ENCODE measurements around the gene GAR1. TPM values are rescaled to one million over a fixed set of nuclear protein-coding genes. Genes with fewer than 3 reads are reported as not detected.

The GAR1 gene
- total RNA-seq, 3 donors from 2014 or later, result 6.1 to 7.9 (median 7.9) TPM

GRCh38 chr4:109798866-109799265, 16.7 kb upstream of the GAR1 start:
- TF ChIP-seq, protein P1, sequence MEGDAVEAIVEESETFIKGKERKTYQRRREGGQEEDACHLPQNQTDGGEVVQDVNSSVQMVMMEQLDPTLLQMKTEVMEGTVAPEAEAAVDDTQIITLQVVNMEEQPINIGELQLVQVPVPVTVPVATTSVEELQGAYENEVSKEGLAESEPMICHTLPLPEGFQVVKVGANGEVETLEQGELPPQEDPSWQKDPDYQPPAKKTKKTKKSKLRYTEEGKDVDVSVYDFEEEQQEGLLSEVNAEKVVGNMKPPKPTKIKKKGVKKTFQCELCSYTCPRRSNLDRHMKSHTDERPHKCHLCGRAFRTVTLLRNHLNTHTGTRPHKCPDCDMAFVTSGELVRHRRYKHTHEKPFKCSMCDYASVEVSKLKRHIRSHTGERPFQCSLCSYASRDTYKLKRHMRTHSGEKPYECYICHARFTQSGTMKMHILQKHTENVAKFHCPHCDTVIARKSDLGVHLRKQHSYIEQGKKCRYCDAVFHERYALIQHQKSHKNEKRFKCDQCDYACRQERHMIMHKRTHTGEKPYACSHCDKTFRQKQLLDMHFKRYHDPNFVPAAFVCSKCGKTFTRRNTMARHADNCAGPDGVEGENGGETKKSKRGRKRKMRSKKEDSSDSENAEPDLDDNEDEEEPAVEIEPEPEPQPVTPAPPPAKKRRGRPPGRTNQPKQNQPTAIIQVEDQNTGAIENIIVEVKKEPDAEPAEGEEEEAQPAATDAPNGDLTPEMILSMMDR (IDR thresholded peaks at IDR 0.05), result no peak
- no peak for TF ChIP-seq POLR2AphosphoS5 (IDR thresholded peaks at IDR 0.05)
- no peak for TF ChIP-seq POLR2A (IDR thresholded peaks at IDR 0.05)
- intact Hi-C loops (cut with DNase I; ENCODE audit: low total_unique reads), result no loop called here

GRCh38 chr4:109801099-109801789, 14.3 kb upstream of the GAR1 start:
- no peaks in the 10 kb centered on the region for H3K27me3 ChIP-seq
- no peaks in the 10 kb centered on the region for H3K36me3 ChIP-seq
- TF ChIP-seq POLR2AphosphoS5 (IDR thresholded peaks at IDR 0.05) (no peak), POLR2A (IDR thresholded peaks at IDR 0.05) (no peak)
- TF ChIP-seq, protein P1 (IDR thresholded peaks at IDR 0.05), result no peak
- DNase-seq (ENCODE audit: low spot score in 2 of 2), result no peak
- H3K9me3 ChIP-seq, result peaks cover 0 to 10% of the 10 kb centered on the region in 2 donors
- peak overlapping the region; percentile 17 to 51 (median 36) for H3K4me3 ChIP-seq
- intact Hi-C loops (cut with DNase I; ENCODE audit: low total_unique reads), result no loop called here
- no peaks in the 10 kb centered on the region for H3K4me1 ChIP-seq
- peak overlapping the region; percentile 56 to 65 for H3K27ac ChIP-seq

More at GRCh38 chr4:109798866-109799265, 16.7 kb upstream of the GAR1 start:
- Histone ChIP-seq H3K9me3 (peaks cover 0 to 24% of the 10 kb centered on the region in 2 donors), H3K27ac (no peak overlapping the region), H3K4me3 (no peak overlapping the region), H3K4me1 (no peaks in the 10 kb centered on the region), H3K27me3 (no peaks in the 10 kb centered on the region), H3K36me3 (no peaks in the 10 kb centered on the region)
- DNase-seq (ENCODE audit: low spot score in 2 of 2), result no peak

DNA sequence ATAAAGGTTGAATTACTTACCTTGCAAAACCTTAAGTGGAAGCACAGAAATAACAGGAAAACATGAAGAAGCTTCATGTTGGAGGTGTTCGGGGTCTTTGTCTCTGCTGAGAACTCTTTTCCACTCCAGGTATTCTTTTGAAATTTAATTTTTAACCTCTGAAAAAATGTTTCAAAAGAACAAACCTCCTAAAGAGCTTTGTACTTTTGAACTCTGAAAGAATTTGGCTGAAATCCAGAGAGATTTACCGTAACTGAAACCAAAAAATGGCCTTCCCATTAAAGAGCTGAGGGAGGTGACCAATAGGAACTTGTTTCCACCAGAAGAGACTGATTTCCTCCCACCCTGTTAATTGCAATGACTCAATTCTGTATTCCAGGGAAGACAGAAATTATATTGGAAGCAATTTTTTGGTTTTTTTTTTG, 13.7 kb upstream of the GAR1 start, which contains the start of gene CFI:
CFI (minus strand) TSS at position 105 of the 425 bp plus-strand sequence; CDS start at position 77, 28 bp downstream.
- no peaks in the 10 kb centered on the region for H3K27me3 ChIP-seq
- intact Hi-C loops (cut with DNase I; ENCODE audit: low total_unique reads), result no loop called here
- peak within 1 kb of the TSS; percentile 56 to 65 for H3K27ac ChIP-seq

DNA sequence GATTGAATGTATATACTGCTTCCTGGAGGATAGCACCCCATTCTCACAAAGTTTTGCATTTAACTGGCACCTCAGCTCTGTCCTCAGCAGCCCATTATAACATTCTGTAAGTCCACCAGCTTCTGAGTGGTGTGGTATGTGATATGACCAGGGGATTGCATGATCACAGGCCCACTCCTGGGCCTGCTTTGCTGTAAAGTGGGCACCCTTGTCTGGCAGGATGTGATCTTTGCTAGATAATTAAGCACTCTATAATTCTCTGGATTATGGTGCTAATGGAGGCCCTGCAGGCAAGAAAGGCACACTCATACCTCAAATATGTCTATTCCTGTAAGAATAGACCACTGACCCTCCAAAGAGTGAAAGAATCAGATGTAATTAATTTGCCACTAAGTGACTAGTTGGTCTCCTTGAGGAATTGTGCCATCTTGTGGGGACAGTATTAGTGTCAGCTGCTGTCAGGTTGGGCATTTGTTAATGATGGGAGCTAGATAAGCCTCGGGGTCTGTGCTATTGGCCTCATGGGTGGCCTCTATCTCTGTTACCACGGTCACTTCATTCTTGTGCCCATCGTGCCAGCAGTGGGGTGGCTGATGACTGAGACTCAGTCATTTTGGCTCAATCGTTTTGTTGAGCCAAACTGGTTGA, 11.5 kb upstream of the GAR1 start:
- TF ChIP-seq, protein P1 (IDR thresholded peaks at IDR 0.05), result peak in 2 of 3 donors; percentile 35 to 39
- TF ChIP-seq POLR2AphosphoS5 (IDR thresholded peaks at IDR 0.05), result no peak
- no peak for TF ChIP-seq POLR2A (IDR thresholded peaks at IDR 0.05)
- Histone ChIP-seq H3K4me1 (no peaks in the 10 kb centered on the region), H3K27me3 (no peaks in the 10 kb centered on the region), H3K36me3 (no peaks in the 10 kb centered on the region), H3K27ac (no peak overlapping the region), H3K9me3 (no peaks in the 10 kb centered on the region), H3K4me3 (no peak overlapping the region)
- intact Hi-C loops (cut with DNase I; ENCODE audit: low total_unique reads), result no loop called here
- DNase-seq (ENCODE audit: low spot score in 2 of 2), result no peak

More for the DNA sequence above, 13.7 kb upstream of the GAR1 start, which contains the start of gene CFI:
- peaks cover 0 to 4% of the 10 kb centered on the region in 2 donors for H3K9me3 ChIP-seq
- peak within 1 kb of the TSS; percentile 17 to 51 (median 36) for H3K4me3 ChIP-seq
- no peak for TF ChIP-seq POLR2AphosphoS5 (IDR thresholded peaks at IDR 0.05)
- TF ChIP-seq, protein P1 (IDR thresholded peaks at IDR 0.05), result no peak
- TF ChIP-seq POLR2A (IDR thresholded peaks at IDR 0.05), result no peak
- no peaks in the 10 kb centered on the region for H3K36me3 ChIP-seq
- H3K4me1 ChIP-seq, result no peaks in the 10 kb centered on the region
- no peak for DNase-seq (ENCODE audit: low spot score in 2 of 2)

- no peaks in the 10 kb centered on the region for H3K36me3 ChIP-seq
- H3K4me3 ChIP-seq, result no peak overlapping the region
- no peaks in the 10 kb centered on the region for H3K9me3 ChIP-seq
- TF ChIP-seq, protein P1 (IDR thresholded peaks at IDR 0.05), result no peak
- no peak for TF ChIP-seq POLR2A (IDR thresholded peaks at IDR 0.05)
- H3K27ac ChIP-seq, result no peak overlapping the region
- intact Hi-C loops (cut with DNase I; ENCODE audit: low total_unique reads), result no loop called here
- DNase-seq (ENCODE audit: low spot score in 2 of 2), result no peak
- no peaks in the 10 kb centered on the region for H3K4me1 ChIP-seq
- no peaks in the 10 kb centered on the region for H3K27me3 ChIP-seq
Observed at GRCh38 chr4:109809655-109810054, 5.9 kb upstream of the GAR1 start.
